ENCODE data around the gene PSMB11. TPM values are rescaled to one million over a fixed set of nuclear protein-coding genes. Genes with fewer than 3 reads are reported as not detected.

Gene PSMB11
- total RNA-seq, 1 experiment from 2014 or later: not detected

GRCh38 chr14:23060536-23061260, 18.7 kb downstream of the PSMB11 start:
- H3K4me3 Mint-ChIP-seq (ENCODE audit: unreplicated experiment): no peak overlapping the region
- H3K27me3 Mint-ChIP-seq (ENCODE audit: insufficient read depth, unreplicated experiment): no peaks in the 10 kb centered on the region
- POLR2A ChIA-PET: interaction anchor here (1.1 to 7.7 kb wide), 5 partner anchors 8 to 80 kb away, joined by 3 to 133 read pairs (median 14); partner anchors contain the start of gene AJUBA
- H3K27ac Mint-ChIP-seq (ENCODE audit: low read depth, unreplicated experiment): no peak overlapping the region
- peaks cover 47% of the 10 kb centered on the region for H3K4me1 Mint-ChIP-seq (ENCODE audit: insufficient read depth, unreplicated experiment)
- no peaks in the 10 kb centered on the region for H3K9me3 Mint-ChIP-seq (ENCODE audit: unreplicated experiment)
- CTCF ChIA-PET: interaction anchor here (0.6 to 16.3 kb wide), 8 partner anchors 8 to 130 kb away, joined by 3 to 620 read pairs (median 38); partner anchors contain the start of gene AJUBA
- peaks cover 87% of the 10 kb centered on the region for H3K36me3 Mint-ChIP-seq (ENCODE audit: insufficient read depth, unreplicated experiment)
- DNase-seq (ENCODE audit: unreplicated experiment): no peak
- no TSS peak for BruUV-seq (replicated peaks)
- intact Hi-C loops (cut with micrococcal nuclease): no loop called here
- TF ChIP-seq, protein P1, sequence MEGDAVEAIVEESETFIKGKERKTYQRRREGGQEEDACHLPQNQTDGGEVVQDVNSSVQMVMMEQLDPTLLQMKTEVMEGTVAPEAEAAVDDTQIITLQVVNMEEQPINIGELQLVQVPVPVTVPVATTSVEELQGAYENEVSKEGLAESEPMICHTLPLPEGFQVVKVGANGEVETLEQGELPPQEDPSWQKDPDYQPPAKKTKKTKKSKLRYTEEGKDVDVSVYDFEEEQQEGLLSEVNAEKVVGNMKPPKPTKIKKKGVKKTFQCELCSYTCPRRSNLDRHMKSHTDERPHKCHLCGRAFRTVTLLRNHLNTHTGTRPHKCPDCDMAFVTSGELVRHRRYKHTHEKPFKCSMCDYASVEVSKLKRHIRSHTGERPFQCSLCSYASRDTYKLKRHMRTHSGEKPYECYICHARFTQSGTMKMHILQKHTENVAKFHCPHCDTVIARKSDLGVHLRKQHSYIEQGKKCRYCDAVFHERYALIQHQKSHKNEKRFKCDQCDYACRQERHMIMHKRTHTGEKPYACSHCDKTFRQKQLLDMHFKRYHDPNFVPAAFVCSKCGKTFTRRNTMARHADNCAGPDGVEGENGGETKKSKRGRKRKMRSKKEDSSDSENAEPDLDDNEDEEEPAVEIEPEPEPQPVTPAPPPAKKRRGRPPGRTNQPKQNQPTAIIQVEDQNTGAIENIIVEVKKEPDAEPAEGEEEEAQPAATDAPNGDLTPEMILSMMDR (IDR thresholded peaks at IDR 0.05; ENCODE audit: unreplicated experiment): no peak

GRCh38 chr14:23062002-23062401, 20.0 kb downstream of the PSMB11 start:
- intact Hi-C loops (cut with micrococcal nuclease): no loop called here
- POLR2A ChIA-PET: interaction anchor here (0.8 to 7.7 kb wide), 12 partner anchors 9 to 260 kb away, joined by 3 to 133 read pairs (median 6); partner anchors contain the start of genes ACIN1, AJUBA, C14orf119 and HOMEZ
- CTCF ChIA-PET: interaction anchor here (0.5 to 16.3 kb wide), 16 partner anchors 9 to 537 kb away, joined by 3 to 620 read pairs (median 4); partner anchors contain the start of genes ACIN1, AJUBA and PRMT5
- DNase-seq (ENCODE audit: unreplicated experiment): peak; percentile 92
- BruUV-seq (replicated peaks): no TSS peak
- no peaks in the 10 kb centered on the region for H3K27me3 Mint-ChIP-seq (ENCODE audit: insufficient read depth, unreplicated experiment)
- peaks cover 39% of the 10 kb centered on the region for H3K4me1 Mint-ChIP-seq (ENCODE audit: insufficient read depth, unreplicated experiment)
- TF ChIP-seq, protein P1 (IDR thresholded peaks at IDR 0.05; ENCODE audit: unreplicated experiment): no peak
- H3K4me3 Mint-ChIP-seq (ENCODE audit: unreplicated experiment): no peak overlapping the region
- H3K36me3 Mint-ChIP-seq (ENCODE audit: insufficient read depth, unreplicated experiment): peaks cover 97% of the 10 kb centered on the region
- peak overlapping the region; percentile 42 for H3K27ac Mint-ChIP-seq (ENCODE audit: low read depth, unreplicated experiment)
- H3K9me3 Mint-ChIP-seq (ENCODE audit: unreplicated experiment): no peaks in the 10 kb centered on the region

GRCh38 chr14:23063601-23064000, 21.6 kb downstream of the PSMB11 start:
- H3K4me1 Mint-ChIP-seq (ENCODE audit: insufficient read depth, unreplicated experiment): peaks cover 30% of the 10 kb centered on the region
- DNase-seq (ENCODE audit: unreplicated experiment): no peak
- no TSS peak for BruUV-seq (replicated peaks)
- H3K9me3 Mint-ChIP-seq (ENCODE audit: unreplicated experiment): no peaks in the 10 kb centered on the region
- intact Hi-C loops (cut with micrococcal nuclease): no loop called here
- no peak overlapping the region for H3K4me3 Mint-ChIP-seq (ENCODE audit: unreplicated experiment)
- CTCF ChIA-PET: interaction anchor here (0.6 to 16.3 kb wide), 7 partner anchors 8 to 1083 kb away, joined by 3 to 620 read pairs (median 57); partner anchors contain the start of gene AJUBA
- TF ChIP-seq, protein P1 (IDR thresholded peaks at IDR 0.05; ENCODE audit: unreplicated experiment): no peak
- POLR2A ChIA-PET: interaction anchor here (0.7 to 7.7 kb wide), 3 partner anchors 32 to 129 kb away, joined by 3 to 133 read pairs (median 13); partner anchors contain the start of genes ACIN1, AJUBA and C14orf119
- no peak overlapping the region for H3K27ac Mint-ChIP-seq (ENCODE audit: low read depth, unreplicated experiment)
- H3K36me3 Mint-ChIP-seq (ENCODE audit: insufficient read depth, unreplicated experiment): peaks cover 100% of the 10 kb centered on the region
- H3K27me3 Mint-ChIP-seq (ENCODE audit: insufficient read depth, unreplicated experiment): no peaks in the 10 kb centered on the region

DNA sequence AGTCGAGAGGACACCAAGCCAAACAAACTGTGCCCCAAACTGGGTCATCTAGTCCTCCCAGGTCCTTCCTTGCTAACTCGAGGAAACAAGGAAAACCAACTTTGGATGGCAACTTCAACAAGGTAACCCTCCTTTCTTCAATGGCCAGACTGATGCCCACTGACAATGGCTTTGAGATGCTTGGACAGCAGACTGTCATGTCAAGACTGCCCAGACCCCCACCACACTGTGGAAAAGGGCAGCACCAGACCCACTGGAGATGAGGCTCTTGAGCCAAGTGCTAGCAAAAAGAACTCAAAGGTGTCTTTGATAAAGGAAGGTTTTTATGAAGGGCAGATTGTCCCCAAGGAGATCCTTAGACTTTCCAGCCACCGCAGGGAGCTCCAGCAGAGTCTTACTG, 24.4 kb downstream of the PSMB11 start:
- TF ChIP-seq, protein P1 (IDR thresholded peaks at IDR 0.05; ENCODE audit: unreplicated experiment): no peak
- peaks cover 32% of the 10 kb centered on the region for H3K4me1 Mint-ChIP-seq (ENCODE audit: insufficient read depth, unreplicated experiment)
- H3K4me3 Mint-ChIP-seq (ENCODE audit: unreplicated experiment): no peak overlapping the region
- peaks cover 85% of the 10 kb centered on the region for H3K36me3 Mint-ChIP-seq (ENCODE audit: insufficient read depth, unreplicated experiment)
- no peak overlapping the region for H3K27ac Mint-ChIP-seq (ENCODE audit: low read depth, unreplicated experiment)
- H3K9me3 Mint-ChIP-seq (ENCODE audit: unreplicated experiment): no peaks in the 10 kb centered on the region
- ChIA-PET CTCF (interaction anchor here (0.7 to 16.3 kb wide), 5 partner anchors 13 to 97 kb away, joined by 4 to 620 read pairs (median 22); partner anchors contain the start of gene AJUBA), POLR2A (interaction anchor here (0.6 to 1.2 kb wide), 2 partner anchors 29 to 1129 kb away, joined by 3 read pairs; partner anchors contain the start of genes ACIN1, C14orf119 and TM9SF1)
- no peak for DNase-seq (ENCODE audit: unreplicated experiment)
- no peaks in the 10 kb centered on the region for H3K27me3 Mint-ChIP-seq (ENCODE audit: insufficient read depth, unreplicated experiment)
- intact Hi-C loops (cut with micrococcal nuclease): no loop called here
- no TSS peak for BruUV-seq (replicated peaks)

All from MCF 10A (cell line).